ENCODE measurements around the gene RBPMS2.
"Not testable (repeated sequence)": the region's sequence is repeated elsewhere in the genome, so short reads cannot be mapped to it uniquely, and the experiment has no call there.

Gene RBPMS2

GRCh38 chr15:64808785-64809453 lies 33.5 kb upstream of the RBPMS2 start:
- no peaks in the 10 kb centered on the region for H3K9me3 ChIP-seq (ENCODE audit: low read depth, low read length)
- H3K36me3 ChIP-seq (ENCODE audit: insufficient read depth, low read length) = no peaks in the 10 kb centered on the region
- DNase-seq (ENCODE audit: low read depth, low spot score) = no peak
- no peak overlapping the region for H3K9ac ChIP-seq (ENCODE audit: insufficient read length)
- H3K4me3 ChIP-seq = no peak overlapping the region
- H3K27ac ChIP-seq = no peak overlapping the region
- TF ChIP-seq EZH2 (IDR thresholded peaks at IDR 0.05) (no peak), FOXP2 (optimal IDR thresholded peaks at IDR 0.05; ENCODE audit: control extremely low read depth, extremely low read length, insufficient read depth) (no peak), POLR2AphosphoS5 (IDR thresholded peaks at IDR 0.05; ENCODE audit: borderline replicate concordance, low read depth, low read length) (no peak)

DNA sequence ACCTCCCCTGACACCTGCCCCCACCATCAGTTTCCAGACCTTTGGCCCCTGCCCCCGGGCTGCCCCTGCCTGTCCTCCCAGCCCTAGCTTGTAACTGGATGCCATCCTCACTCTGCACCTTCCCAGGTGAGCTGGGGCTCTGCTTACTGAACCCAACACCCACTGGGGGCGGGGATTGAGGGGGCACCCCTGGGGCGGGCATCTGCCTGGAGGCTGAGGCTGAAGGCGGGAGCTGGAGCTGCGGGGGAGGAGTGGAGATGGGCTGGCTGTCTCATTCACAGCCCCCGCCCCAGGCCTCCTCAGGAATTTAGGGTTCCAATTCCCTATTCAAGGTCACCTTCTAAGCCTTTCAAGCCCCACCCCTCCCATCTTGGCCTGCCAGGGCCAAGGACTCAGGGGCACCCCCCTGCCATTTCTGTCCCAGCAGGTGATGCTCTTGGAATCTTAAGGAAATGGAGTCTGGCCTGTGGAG lies 32.4 kb upstream of the RBPMS2 start:
- TF ChIP-seq FOXP2 (optimal IDR thresholded peaks at IDR 0.05; ENCODE audit: control extremely low read depth, extremely low read length, insufficient read depth) (no peak), EZH2 (IDR thresholded peaks at IDR 0.05) (no peak), POLR2AphosphoS5 (IDR thresholded peaks at IDR 0.05; ENCODE audit: borderline replicate concordance, low read depth, low read length) (no peak)
- H3K9ac ChIP-seq (ENCODE audit: insufficient read length) = no peak overlapping the region
- no peak for DNase-seq (ENCODE audit: low read depth, low spot score)
- H3K27ac ChIP-seq = no peak overlapping the region
- no peak overlapping the region for H3K4me3 ChIP-seq
- H3K9me3 ChIP-seq (ENCODE audit: low read depth, low read length) = no peaks in the 10 kb centered on the region
- H3K36me3 ChIP-seq (ENCODE audit: insufficient read depth, low read length) = no peaks in the 10 kb centered on the region

DNA sequence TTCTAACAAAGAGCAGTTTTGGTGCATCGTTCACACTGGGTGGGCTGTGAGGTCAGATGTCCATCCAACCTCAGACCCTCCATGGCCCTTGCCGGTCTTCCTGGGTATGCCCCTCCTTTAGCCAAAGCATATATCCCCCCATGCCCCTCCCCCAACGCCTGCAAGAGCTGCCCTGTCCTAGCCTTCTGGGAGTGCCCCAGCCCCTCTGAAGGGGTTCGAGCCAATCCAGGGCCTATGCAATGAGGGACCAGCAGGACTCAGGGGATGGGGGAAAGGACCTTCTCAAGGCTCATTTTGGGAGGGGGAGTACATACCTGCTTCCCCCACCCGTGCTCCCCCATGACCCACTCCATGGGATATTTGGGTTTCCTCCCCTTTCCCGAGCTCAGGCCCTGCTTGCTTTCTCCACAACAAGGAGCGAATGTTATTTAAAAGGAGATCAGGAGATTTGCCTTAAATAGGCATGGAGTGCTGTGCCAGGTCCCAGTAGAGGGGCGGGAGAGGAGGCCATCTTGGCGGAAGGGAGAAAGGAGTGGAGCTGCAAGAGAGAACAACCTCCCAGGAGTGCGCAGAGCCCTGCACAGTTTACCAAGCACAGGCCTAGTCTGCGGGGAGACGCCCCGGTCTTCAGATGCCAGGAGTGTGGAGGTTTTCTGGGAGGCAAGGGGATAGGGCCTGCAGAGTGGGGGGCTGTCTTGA lies 31.8 kb upstream of the RBPMS2 start:
- H3K4me3 ChIP-seq = no peak overlapping the region
- no peak for TF ChIP-seq FOXP2 (optimal IDR thresholded peaks at IDR 0.05; ENCODE audit: control extremely low read depth, extremely low read length, insufficient read depth)
- TF ChIP-seq EZH2 (IDR thresholded peaks at IDR 0.05) = no peak
- no peak for TF ChIP-seq POLR2AphosphoS5 (IDR thresholded peaks at IDR 0.05; ENCODE audit: borderline replicate concordance, low read depth, low read length)
- DNase-seq (ENCODE audit: low read depth, low spot score) = no peak
- H3K9ac ChIP-seq (ENCODE audit: insufficient read length) = no peak overlapping the region
- H3K36me3 ChIP-seq (ENCODE audit: insufficient read depth, low read length) = no peaks in the 10 kb centered on the region
- no peak overlapping the region for H3K27ac ChIP-seq
- H3K9me3 ChIP-seq (ENCODE audit: low read depth, low read length) = no peaks in the 10 kb centered on the region

GRCh38 chr15:64806509-64806908 lies 31.1 kb upstream of the RBPMS2 start:
- Histone ChIP-seq H3K9ac (ENCODE audit: insufficient read length) (no peak overlapping the region), H3K9me3 (ENCODE audit: low read depth, low read length) (no peaks in the 10 kb centered on the region), H3K36me3 (ENCODE audit: insufficient read depth, low read length) (no peaks in the 10 kb centered on the region), H3K27ac (no peak overlapping the region), H3K4me3 (no peak overlapping the region)
- no peak for DNase-seq (ENCODE audit: low read depth, low spot score)
- TF ChIP-seq EZH2 (IDR thresholded peaks at IDR 0.05) (no peak), POLR2AphosphoS5 (IDR thresholded peaks at IDR 0.05; ENCODE audit: borderline replicate concordance, low read depth, low read length) (no peak), FOXP2 (optimal IDR thresholded peaks at IDR 0.05; ENCODE audit: control extremely low read depth, extremely low read length, insufficient read depth) (no peak)

GRCh38 chr15:64804619-64805018 lies 29.2 kb upstream of the RBPMS2 start:
- H3K4me3 ChIP-seq = no peak overlapping the region
- H3K27ac ChIP-seq = no peak overlapping the region
- DNase-seq (ENCODE audit: low read depth, low spot score) = no peak
- no peaks in the 10 kb centered on the region for H3K9me3 ChIP-seq (ENCODE audit: low read depth, low read length)
- no peaks in the 10 kb centered on the region for H3K36me3 ChIP-seq (ENCODE audit: insufficient read depth, low read length)
- H3K9ac ChIP-seq (ENCODE audit: insufficient read length) = no peak overlapping the region
- TF ChIP-seq POLR2AphosphoS5 (IDR thresholded peaks at IDR 0.05; ENCODE audit: borderline replicate concordance, low read depth, low read length) = no peak
- TF ChIP-seq FOXP2 (optimal IDR thresholded peaks at IDR 0.05; ENCODE audit: control extremely low read depth, extremely low read length, insufficient read depth) = no peak
- TF ChIP-seq EZH2 (IDR thresholded peaks at IDR 0.05) = no peak

- Histone ChIP-seq H3K9me3 (ENCODE audit: low read depth, low read length) (no peaks in the 10 kb centered on the region), H3K27ac (no peak overlapping the region), H3K9ac (ENCODE audit: insufficient read length) (no peak overlapping the region), H3K4me3 (no peak overlapping the region), H3K36me3 (ENCODE audit: insufficient read depth, low read length) (no peaks in the 10 kb centered on the region)
- no peak for DNase-seq (ENCODE audit: low read depth, low spot score)
- TF ChIP-seq POLR2AphosphoS5 (IDR thresholded peaks at IDR 0.05; ENCODE audit: borderline replicate concordance, low read depth, low read length) = no peak
- no peak for TF ChIP-seq EZH2 (IDR thresholded peaks at IDR 0.05)
- TF ChIP-seq FOXP2 (optimal IDR thresholded peaks at IDR 0.05; ENCODE audit: control extremely low read depth, extremely low read length, insufficient read depth) = no peak
Observed at GRCh38 chr15:64803526-64803925, 28.1 kb upstream of the RBPMS2 start.

DNA sequence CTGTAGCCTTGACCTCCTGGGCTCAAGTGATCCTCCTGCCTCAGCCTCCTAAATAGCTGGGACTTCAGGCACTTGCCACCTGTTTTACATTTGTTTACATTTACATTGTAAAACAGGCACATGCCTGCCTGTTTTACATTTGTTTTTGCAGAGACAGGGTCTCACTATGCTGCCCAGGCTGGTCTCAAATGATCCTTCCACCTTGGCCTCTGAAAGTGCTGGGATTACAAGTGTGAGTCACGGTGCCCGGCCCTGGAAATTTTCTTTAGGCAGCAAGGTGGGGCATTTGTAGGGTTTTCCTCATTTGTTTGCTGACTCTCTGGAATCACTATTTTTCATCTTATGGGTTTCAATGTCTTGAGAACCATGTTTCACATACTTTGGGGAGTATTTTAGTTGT lies 25.1 kb upstream of the RBPMS2 start:
- no peak for TF ChIP-seq FOXP2 (optimal IDR thresholded peaks at IDR 0.05; ENCODE audit: control extremely low read depth, extremely low read length, insufficient read depth)
- TF ChIP-seq EZH2 (IDR thresholded peaks at IDR 0.05) = no peak
- TF ChIP-seq POLR2AphosphoS5 (IDR thresholded peaks at IDR 0.05; ENCODE audit: borderline replicate concordance, low read depth, low read length) = no peak
- no peaks in the 10 kb centered on the region for H3K36me3 ChIP-seq (ENCODE audit: insufficient read depth, low read length)
- no peak for DNase-seq (ENCODE audit: low read depth, low spot score)
- H3K9ac ChIP-seq (ENCODE audit: insufficient read length) = no peak overlapping the region
- H3K9me3 ChIP-seq (ENCODE audit: low read depth, low read length) = no peaks in the 10 kb centered on the region
- no peak overlapping the region for H3K4me3 ChIP-seq
- H3K27ac ChIP-seq = no peak overlapping the region

GRCh38 chr15:64798905-64799304 lies 23.5 kb upstream of the RBPMS2 start:
- H3K36me3 ChIP-seq (ENCODE audit: insufficient read depth, low read length); H3K9ac ChIP-seq (ENCODE audit: insufficient read length); H3K9me3 ChIP-seq (ENCODE audit: low read depth, low read length); H3K27ac ChIP-seq; DNase-seq (ENCODE audit: low read depth, low spot score); H3K4me3 ChIP-seq: not testable (repeated sequence)

GRCh38 chr15:64795921-64796320 lies 20.5 kb upstream of the RBPMS2 start:
- not testable (repeated sequence) for H3K9me3 ChIP-seq (ENCODE audit: low read depth, low read length); H3K36me3 ChIP-seq (ENCODE audit: insufficient read depth, low read length); H3K9ac ChIP-seq (ENCODE audit: insufficient read length); H3K27ac ChIP-seq; H3K4me3 ChIP-seq; DNase-seq (ENCODE audit: low read depth, low spot score)

DNA sequence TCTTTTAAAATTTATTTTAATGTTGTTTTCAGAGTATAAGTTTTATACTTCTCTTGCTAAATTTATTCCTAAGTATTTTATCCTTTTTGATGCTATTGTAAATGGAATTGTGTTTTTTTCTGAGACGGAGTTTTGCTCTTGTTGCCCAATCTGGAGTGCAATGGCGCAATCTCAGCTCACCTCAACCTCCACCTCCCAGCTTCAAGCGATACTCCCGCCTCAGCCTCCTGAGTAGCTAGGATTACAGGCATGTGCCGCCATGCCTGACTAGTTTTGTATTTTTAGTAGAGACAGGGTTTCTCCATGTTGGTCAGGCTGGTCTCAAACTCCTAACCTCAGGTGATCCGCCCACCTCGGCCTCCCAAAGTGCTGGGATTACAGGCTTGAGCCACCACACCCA lies 19.9 kb upstream of the RBPMS2 start:
- H3K9me3 ChIP-seq (ENCODE audit: low read depth, low read length); H3K9ac ChIP-seq (ENCODE audit: insufficient read length); H3K4me3 ChIP-seq; DNase-seq (ENCODE audit: low read depth, low spot score); H3K36me3 ChIP-seq (ENCODE audit: insufficient read depth, low read length); H3K27ac ChIP-seq: not testable (repeated sequence)
